Central memory CD8-positive, alpha-beta T cell (primary cell): ENCODE measurements around the gene ATP5MC2.
"Not testable (repeated sequence)": the region's sequence is repeated elsewhere in the genome, so short reads cannot be mapped to it uniquely, and the experiment has no call there.

ENCODE experiments used
- ATAC-seq: fragments of 150-1000 bp; cut with Tn5 transposase; replicated peaks from 2 replicates; pipeline ENCODE4 v1.10.0; 2022; ENCODE audit warnings: mild to moderate bottlenecking, moderate FRiP score, moderate number of reproducible peaks; ENCODE audit not compliant: poor library complexity, severe bottlenecking; ENCODE audit errors: extremely low read depth
- DNase-seq, 2 donors: peaks; one replicate each; pipeline ENCODE4 v3.0.0; 2021; ENCODE audit warnings: low spot score in 2 of 2
- H3K27ac Mint-ChIP-seq: one replicate; pipeline ENCODE4 v1.8.0; 2022; ENCODE audit warnings: low read depth, mild to moderate bottlenecking, moderate library complexity, mixed read lengths
- H3K27me3 Mint-ChIP-seq: one replicate; pipeline ENCODE4 v1.8.0; 2022; ENCODE audit warnings: mixed read lengths
- H3K36me3 Mint-ChIP-seq: one replicate; pipeline ENCODE4 v1.8.0; 2022; ENCODE audit warnings: mild to moderate bottlenecking, moderate library complexity, mixed read lengths; ENCODE audit not compliant: insufficient read depth
- H3K4me1 Mint-ChIP-seq: one replicate; pipeline ENCODE4 v1.8.0; 2022; ENCODE audit warnings: mixed read lengths
- H3K4me3 Mint-ChIP-seq: one replicate; pipeline ENCODE4 v1.8.0; 2022; ENCODE audit warnings: mild to moderate bottlenecking, moderate library complexity, mixed read lengths
- H3K9me3 Mint-ChIP-seq: one replicate; pipeline ENCODE4 v1.8.0; 2022; ENCODE audit warnings: mixed read lengths

ATP5MC2 gene

DNA sequence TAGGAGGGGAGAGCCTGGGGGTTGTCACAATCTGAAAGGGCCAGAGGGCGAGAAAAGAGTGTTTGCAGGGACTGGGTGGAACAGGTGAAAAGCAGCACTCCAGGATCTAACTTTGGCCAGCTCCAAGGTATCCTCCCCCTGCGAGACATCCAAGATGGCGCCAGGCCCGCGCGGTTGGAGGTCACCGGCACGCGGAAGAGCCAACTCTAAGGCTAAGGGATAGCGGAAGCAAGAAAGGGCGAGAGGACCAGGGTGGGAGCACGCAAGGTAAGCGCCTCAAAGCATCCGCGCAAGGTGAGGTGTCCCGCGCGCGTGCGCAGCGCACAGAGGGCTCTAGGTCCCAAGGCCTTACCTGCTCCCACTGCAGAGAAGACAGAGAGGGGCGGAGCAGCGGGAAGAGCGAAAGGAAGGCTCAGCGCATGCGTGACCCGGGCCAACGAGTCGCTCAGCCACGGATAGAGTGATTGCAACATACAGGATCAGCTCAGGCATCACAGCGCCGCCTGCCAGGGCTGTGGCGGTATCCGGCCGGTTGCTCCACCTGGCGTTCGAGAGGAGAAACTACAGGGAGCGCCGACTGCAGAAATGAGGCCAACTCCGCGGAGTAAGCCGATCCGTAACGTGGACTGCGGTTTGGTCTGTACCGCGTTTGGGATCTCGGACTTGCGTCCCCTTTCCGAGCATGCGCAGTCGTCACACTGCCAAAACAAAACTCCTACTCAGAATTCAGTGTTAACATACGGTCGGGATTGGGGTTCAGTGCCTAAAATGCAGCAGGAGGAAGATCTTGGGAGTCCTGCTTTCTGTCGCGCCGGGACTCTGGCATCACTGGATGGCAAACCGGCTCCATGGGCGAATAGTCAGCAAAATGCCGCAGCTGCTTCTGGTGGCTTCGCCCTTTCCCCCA is at the start of gene ATP5MC2:
ATP5MC2 (minus strand) TSS at position 383 of the 907 bp plus-strand sequence. CDS start 3,469 bp downstream, outside the sequence.
- peak; percentile 94 to 96 for DNase-seq

GRCh38 chr12:53722450-53723041 is 46.7 kb upstream of the ATP5MC2 start:
- H3K4me1 Mint-ChIP-seq, result peaks cover 24% of the 10 kb centered on the region
- peaks cover 53% of the 10 kb centered on the region for H3K36me3 Mint-ChIP-seq
- H3K27ac Mint-ChIP-seq, result no peak overlapping the region
- ATAC-seq (no peak), DNase-seq (no peak)
- no peak overlapping the region for H3K4me3 Mint-ChIP-seq
- no peaks in the 10 kb centered on the region for H3K9me3 Mint-ChIP-seq
- H3K27me3 Mint-ChIP-seq, result no peaks in the 10 kb centered on the region

More for the DNA sequence above, at the start of gene ATP5MC2:
- H3K9me3 Mint-ChIP-seq, result no peaks in the 10 kb centered on the region
- peaks cover 27% of the 10 kb centered on the region for H3K4me1 Mint-ChIP-seq
- peak; percentile 97 for ATAC-seq
- peak within 1 kb of the TSS; percentile 94 for H3K27ac Mint-ChIP-seq
- peaks cover 23% of the 10 kb centered on the region for H3K36me3 Mint-ChIP-seq
- peak within 1 kb of the TSS; percentile 87 for H3K4me3 Mint-ChIP-seq
- peaks cover 22% of the 10 kb centered on the region for H3K27me3 Mint-ChIP-seq

DNA sequence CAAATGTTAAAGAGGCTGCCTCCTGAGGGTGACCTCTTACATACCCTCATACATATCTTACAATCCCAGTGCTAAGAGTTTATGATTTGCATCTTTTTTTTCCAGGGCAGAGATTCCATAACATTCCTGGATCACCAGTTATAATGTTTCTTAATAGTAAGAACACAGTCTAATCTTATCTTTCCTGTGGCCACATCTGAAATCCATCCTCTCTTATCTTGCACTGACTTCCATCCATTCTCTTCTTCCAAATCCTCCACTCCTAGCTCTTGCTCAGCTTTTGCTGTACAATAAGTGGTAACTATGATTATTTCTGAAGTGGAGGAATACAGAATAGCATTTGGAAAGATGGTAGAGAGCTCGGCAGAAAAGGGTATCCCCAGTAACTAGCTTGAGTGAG is 45.1 kb upstream of the ATP5MC2 start:
- no peak for ATAC-seq
- no peaks in the 10 kb centered on the region for H3K27me3 Mint-ChIP-seq
- no peaks in the 10 kb centered on the region for H3K9me3 Mint-ChIP-seq
- no peak overlapping the region for H3K27ac Mint-ChIP-seq
- H3K4me3 Mint-ChIP-seq, result no peak overlapping the region
- peaks cover 55% of the 10 kb centered on the region for H3K36me3 Mint-ChIP-seq
- peaks cover 8% of the 10 kb centered on the region for H3K4me1 Mint-ChIP-seq
- no peak for DNase-seq

GRCh38 chr12:53719649-53720048 is 43.8 kb upstream of the ATP5MC2 start:
- no peak for DNase-seq
- Mint-ChIP-seq H3K27ac (no peak overlapping the region), H3K4me3 (no peak overlapping the region), H3K27me3 (no peaks in the 10 kb centered on the region), H3K36me3 (peaks cover 61% of the 10 kb centered on the region), H3K4me1 (no peaks in the 10 kb centered on the region), H3K9me3 (no peaks in the 10 kb centered on the region)
- no peak for ATAC-seq

GRCh38 chr12:53718567-53718966 is 42.7 kb upstream of the ATP5MC2 start:
- H3K9me3 Mint-ChIP-seq, H3K4me3 Mint-ChIP-seq, H3K27me3 Mint-ChIP-seq, DNase-seq, H3K27ac Mint-ChIP-seq, ATAC-seq, H3K4me1 Mint-ChIP-seq: not testable (repeated sequence)
- peaks cover 57% of the 10 kb centered on the region for H3K36me3 Mint-ChIP-seq

DNA sequence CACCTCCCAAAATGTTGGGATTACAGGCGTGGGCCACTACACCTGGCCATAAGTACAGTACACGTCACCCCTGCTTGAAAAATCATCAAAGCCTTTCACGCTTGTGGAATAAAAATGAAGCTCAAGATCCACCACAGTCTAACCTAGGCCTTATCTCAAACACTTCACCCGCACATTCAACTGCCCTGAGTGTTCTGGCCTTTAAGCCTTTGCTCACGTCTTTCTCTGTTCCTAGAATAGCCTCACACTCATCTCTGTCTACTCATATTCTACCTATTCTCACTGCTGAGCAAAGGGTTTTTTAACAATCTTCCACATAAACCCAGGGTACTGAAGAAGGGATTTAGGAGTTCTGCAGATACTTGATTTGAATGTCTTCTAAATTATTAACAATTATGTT is 41.4 kb upstream of the ATP5MC2 start:
- no peak for DNase-seq
- no peak for ATAC-seq
- no peaks in the 10 kb centered on the region for H3K9me3 Mint-ChIP-seq
- H3K4me1 Mint-ChIP-seq, result no peaks in the 10 kb centered on the region
- H3K27me3 Mint-ChIP-seq, result no peaks in the 10 kb centered on the region
- H3K4me3 Mint-ChIP-seq, result no peak overlapping the region
- peaks cover 49% of the 10 kb centered on the region for H3K36me3 Mint-ChIP-seq
- H3K27ac Mint-ChIP-seq, result no peak overlapping the region

DNA sequence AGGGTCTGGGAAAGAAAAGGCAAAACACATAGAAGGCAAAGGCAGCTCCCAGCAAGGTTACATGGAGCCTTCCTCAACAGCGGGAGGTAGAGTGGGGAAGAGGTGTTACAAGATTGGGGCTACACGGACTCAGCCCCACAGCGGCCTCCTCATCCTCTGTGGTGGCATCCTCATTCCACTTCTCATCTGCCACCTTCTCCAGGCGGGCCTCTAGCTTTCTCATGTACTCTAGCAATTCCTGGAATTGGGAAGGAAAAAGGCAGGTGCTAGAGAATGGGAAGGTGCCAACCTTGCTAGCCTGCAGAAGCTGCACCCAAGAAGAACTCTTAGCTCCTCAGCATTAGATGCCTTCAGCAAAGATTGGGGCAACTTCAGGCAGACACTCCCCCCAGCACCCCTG is 38.1 kb upstream of the ATP5MC2 start:
- Mint-ChIP-seq H3K27me3 (no peaks in the 10 kb centered on the region), H3K4me3 (no peak overlapping the region), H3K27ac (no peak overlapping the region), H3K36me3 (peaks cover 26% of the 10 kb centered on the region), H3K9me3 (no peaks in the 10 kb centered on the region), H3K4me1 (no peaks in the 10 kb centered on the region)
- DNase-seq (no peak), ATAC-seq (no peak)

DNA sequence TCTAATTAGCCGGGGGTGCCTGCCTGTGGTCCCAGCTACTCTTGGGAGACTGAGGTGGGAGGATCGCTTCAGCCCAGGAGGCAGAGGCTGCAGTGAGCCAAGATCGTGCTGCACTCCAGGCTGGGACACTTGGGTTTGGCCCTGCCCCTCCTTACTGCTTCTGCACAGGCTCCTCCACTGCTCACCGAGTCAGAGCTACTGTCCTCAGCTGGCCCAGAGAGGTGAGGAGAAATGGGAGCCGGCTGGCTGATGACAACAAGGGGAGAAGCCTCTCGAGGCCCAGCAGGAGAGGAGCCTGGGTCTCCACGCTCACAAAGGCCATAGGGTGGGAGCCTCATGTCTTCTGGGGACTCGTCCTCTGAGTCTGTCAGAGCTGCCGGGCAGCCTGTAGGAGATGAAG is 37.6 kb upstream of the ATP5MC2 start:
- Mint-ChIP-seq H3K9me3 (no peaks in the 10 kb centered on the region), H3K27me3 (no peaks in the 10 kb centered on the region), H3K27ac (peak overlapping the region; percentile 44), H3K4me1 (no peaks in the 10 kb centered on the region), H3K36me3 (peaks cover 21% of the 10 kb centered on the region), H3K4me3 (no peak overlapping the region)
- DNase-seq, result no peak
- no peak for ATAC-seq

GRCh38 chr12:53712059-53712643 is 36.3 kb upstream of the ATP5MC2 start:
- Mint-ChIP-seq H3K4me1 (no peaks in the 10 kb centered on the region), H3K27me3 (no peaks in the 10 kb centered on the region), H3K4me3 (no peak overlapping the region), H3K9me3 (no peaks in the 10 kb centered on the region), H3K27ac (peak overlapping the region; percentile 44), H3K36me3 (peaks cover 20% of the 10 kb centered on the region)
- DNase-seq (no peak), ATAC-seq (no peak)

- DNase-seq (no peak), ATAC-seq (no peak)
- Mint-ChIP-seq H3K36me3 (peaks cover 5% of the 10 kb centered on the region), H3K4me1 (no peaks in the 10 kb centered on the region), H3K4me3 (no peak overlapping the region), H3K27ac (no peak overlapping the region), H3K27me3 (peaks cover 16% of the 10 kb centered on the region), H3K9me3 (no peaks in the 10 kb centered on the region)
Observed at GRCh38 chr12:53710091-53710490, 34.2 kb upstream of the ATP5MC2 start.

DNA sequence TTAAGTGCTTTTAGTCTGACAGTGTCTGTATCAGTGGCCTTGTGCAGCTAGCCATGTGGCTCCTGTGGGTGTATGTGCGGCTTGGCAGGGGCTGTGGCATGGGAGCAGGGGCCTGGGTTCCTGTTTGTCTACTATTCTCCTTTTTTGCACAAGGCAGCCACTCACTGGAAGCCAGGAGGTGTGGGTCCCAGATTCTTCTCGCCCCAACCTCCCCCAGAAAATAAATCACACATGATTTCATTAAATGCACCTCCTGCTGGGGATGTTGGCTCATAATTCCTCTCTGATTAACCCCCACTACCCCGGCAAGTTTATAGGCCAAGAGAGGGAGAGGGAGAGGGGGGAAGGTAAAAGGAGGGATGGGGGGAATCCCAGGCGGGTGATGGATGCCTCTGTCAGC is 33.8 kb upstream of the ATP5MC2 start:
- DNase-seq (no peak), ATAC-seq (no peak)
- no peak overlapping the region for H3K4me3 Mint-ChIP-seq
- no peak overlapping the region for H3K27ac Mint-ChIP-seq
- no peaks in the 10 kb centered on the region for H3K9me3 Mint-ChIP-seq
- H3K4me1 Mint-ChIP-seq, result no peaks in the 10 kb centered on the region
- H3K36me3 Mint-ChIP-seq, result peaks cover 5% of the 10 kb centered on the region
- peaks cover 20% of the 10 kb centered on the region for H3K27me3 Mint-ChIP-seq

DNA sequence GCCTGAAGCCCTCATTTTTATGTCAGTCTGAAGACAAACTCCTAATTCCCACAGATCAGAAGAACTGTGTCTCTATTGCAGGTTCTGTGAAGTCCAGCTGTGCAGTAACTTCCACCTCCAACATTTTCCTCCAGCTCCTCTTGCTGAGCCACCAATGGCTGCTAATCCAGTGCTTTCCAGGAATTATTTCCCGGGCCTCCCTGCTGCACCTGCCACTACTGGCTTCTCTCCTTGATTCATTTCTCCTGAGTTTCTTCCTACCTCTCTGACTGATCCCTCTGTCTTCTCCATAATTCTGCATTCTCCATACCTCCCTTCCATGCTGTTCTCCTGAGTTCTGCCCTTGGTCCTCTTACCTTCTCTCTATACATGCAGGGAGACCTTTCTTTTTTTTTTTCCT is 30.2 kb upstream of the ATP5MC2 start:
- Mint-ChIP-seq H3K4me3 (no peak overlapping the region), H3K9me3 (no peaks in the 10 kb centered on the region), H3K27me3 (peaks cover 56% of the 10 kb centered on the region), H3K27ac (no peak overlapping the region), H3K4me1 (no peaks in the 10 kb centered on the region), H3K36me3 (peaks cover under 1% of the 10 kb centered on the region)
- no peak for ATAC-seq
- no peak for DNase-seq

DNA sequence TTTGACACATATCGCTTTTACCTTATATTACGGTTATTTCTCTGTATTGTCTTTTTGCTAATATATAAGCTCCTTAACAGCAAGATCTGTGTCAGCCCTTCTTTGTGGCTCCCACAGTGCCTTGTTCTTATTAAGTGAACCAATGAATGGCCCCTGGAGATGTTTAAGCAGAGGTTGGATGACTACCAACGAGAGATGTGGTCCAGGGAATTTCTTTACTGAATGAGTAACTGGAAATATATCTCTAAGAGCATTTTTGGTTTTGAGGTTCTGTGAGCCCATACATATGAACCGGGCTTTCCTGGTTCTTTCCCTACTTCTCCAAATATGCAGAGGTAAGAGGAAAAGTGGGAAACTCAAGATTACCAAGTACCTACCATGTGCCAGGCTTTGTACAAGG is 27.9 kb upstream of the ATP5MC2 start:
- H3K4me1 Mint-ChIP-seq, result no peaks in the 10 kb centered on the region
- H3K27ac Mint-ChIP-seq, result no peak overlapping the region
- H3K4me3 Mint-ChIP-seq, result no peak overlapping the region
- no peaks in the 10 kb centered on the region for H3K36me3 Mint-ChIP-seq
- DNase-seq, result no peak
- ATAC-seq, result no peak
- no peaks in the 10 kb centered on the region for H3K9me3 Mint-ChIP-seq
- H3K27me3 Mint-ChIP-seq, result peaks cover 78% of the 10 kb centered on the region
